Activated CD4-positive, alpha-beta T cell treated with anti-CD3 and anti-CD28 coated beads for 1 hour (primary cell): Measurements from ENCODE around the gene ABHD15.
"Not testable (repeated sequence)": the region's sequence is repeated elsewhere in the genome, so short reads cannot be mapped to it uniquely, and the experiment has no call there.

Experiments used
- DNase-seq: peaks from one replicate; pipeline ENCODE4 v3.0.0-alpha.2; 2020

ABHD15 gene

GRCh38 chr17:29567554-29568330, 905 bp upstream of the ABHD15 start:
- peak; percentile 60 for DNase-seq

GRCh38 chr17:29567304-29567553, 392 bp upstream of the ABHD15 start:
- DNase-seq: no peak

GRCh38 chr17:29565643-29566472, 979 bp downstream of the ABHD15 start:
- DNase-seq: no peak

- no peak for DNase-seq
Observed at GRCh38 chr17:29563816-29564215, 3.0 kb downstream of the ABHD15 start.

GRCh38 chr17:29562615-29563014, 4.2 kb downstream of the ABHD15 start:
- DNase-seq: no peak

GRCh38 chr17:29561554-29562517, 5.0 kb downstream of the ABHD15 start:
- DNase-seq: no peak

GRCh38 chr17:29560316-29560715, 6.5 kb downstream of the ABHD15 start:
- DNase-seq: no peak

GRCh38 chr17:29559640-29560039, 7.2 kb downstream of the ABHD15 start:
- no peak for DNase-seq

GRCh38 chr17:29558139-29558538, 8.7 kb downstream of the ABHD15 start:
- DNase-seq: not testable (repeated sequence)

GRCh38 chr17:29557739-29558116, 9.1 kb downstream of the ABHD15 start:
- DNase-seq: no peak

GRCh38 chr17:29557085-29557738, 9.6 kb downstream of the ABHD15 start:
- DNase-seq: no peak

- no peak for DNase-seq
Observed at GRCh38 chr17:29555840-29556239, 11.0 kb downstream of the ABHD15 start.

GRCh38 chr17:29549177-29549923, 17.5 kb downstream of the ABHD15 start:
- DNase-seq: no peak

- DNase-seq: no peak
Observed at GRCh38 chr17:29546830-29547229, 20.0 kb downstream of the ABHD15 start.

GRCh38 chr17:29546085-29546484, 20.8 kb downstream of the ABHD15 start:
- no peak for DNase-seq

GRCh38 chr17:29544066-29544465, 22.8 kb downstream of the ABHD15 start:
- no peak for DNase-seq

GRCh38 chr17:29533976-29534375, 32.9 kb downstream of the ABHD15 start:
- no peak for DNase-seq

- no peak for DNase-seq
Observed at GRCh38 chr17:29526322-29526721, 40.5 kb downstream of the ABHD15 start.

GRCh38 chr17:29524692-29525091, 42.1 kb downstream of the ABHD15 start:
- DNase-seq: no peak

- no peak for DNase-seq
Observed at GRCh38 chr17:29518359-29518758, 48.5 kb downstream of the ABHD15 start.

- DNase-seq: no peak
Observed at GRCh38 chr17:29514792-29515191, 52.0 kb downstream of the ABHD15 start.

GRCh38 chr17:29510953-29511352, 55.9 kb downstream of the ABHD15 start:
- no peak for DNase-seq
